BLaER1 treated with 17β-estradiol and CSF1 and Interleukin-3, amounts not matched to agents 10 nM and 100 nM (cell line): Measurements from ENCODE around the gene BABAM2.
A peak's percentile ranks its signal among the peaks of the same experiment; 100 is the strongest.

Source experiments
- H3K27ac ChIP-seq, 11 experiments: shearing (Covaris generic); formaldehyde crosslinking; 2 replicates each; pipeline ENCODE4 v1.8.1; 2022
- H3K27me3 ChIP-seq, 11 experiments: shearing (Covaris generic); formaldehyde crosslinking; 2 replicates each; pipeline ENCODE4 v1.8.1; 2022
- H3K36me3 ChIP-seq, 11 experiments: shearing (Covaris generic); formaldehyde crosslinking; 2 replicates each; pipeline ENCODE4 v1.8.1; 2022
- H3K4me1 ChIP-seq, 10 experiments: shearing (Covaris generic); formaldehyde crosslinking; 2 replicates each; pipeline ENCODE4 v1.8.1; 2022
- H3K4me2 ChIP-seq, 11 experiments: shearing (Covaris generic); formaldehyde crosslinking; 2 replicates each; pipeline ENCODE4 v1.8.1; 2022
- H3K4me3 ChIP-seq, 10 experiments: shearing (Covaris generic); formaldehyde crosslinking; 2 replicates each; pipeline ENCODE4 v1.8.1; 2022
- H3K9ac ChIP-seq, 11 experiments: shearing (Covaris generic); formaldehyde crosslinking; 2 replicates each; pipeline ENCODE4 v1.8.1; 2022
- H3K9me3 ChIP-seq, 11 experiments: shearing (Covaris generic); formaldehyde crosslinking; replicated peaks in 1 of 11; 2 replicates each; pipeline ENCODE4 v1.8.1; 2022
- H4K20me1 ChIP-seq, 11 experiments: shearing (Covaris generic); formaldehyde crosslinking; 2 replicates each; pipeline ENCODE4 v1.8.1; 2022
- Cebpa-rat ChIP-seq, 11 experiments: shearing (Covaris generic); IDR thresholded peaks; 2 replicates each; pipeline ENCODE4 v1.8.1; 2022

BABAM2 gene

DNA sequence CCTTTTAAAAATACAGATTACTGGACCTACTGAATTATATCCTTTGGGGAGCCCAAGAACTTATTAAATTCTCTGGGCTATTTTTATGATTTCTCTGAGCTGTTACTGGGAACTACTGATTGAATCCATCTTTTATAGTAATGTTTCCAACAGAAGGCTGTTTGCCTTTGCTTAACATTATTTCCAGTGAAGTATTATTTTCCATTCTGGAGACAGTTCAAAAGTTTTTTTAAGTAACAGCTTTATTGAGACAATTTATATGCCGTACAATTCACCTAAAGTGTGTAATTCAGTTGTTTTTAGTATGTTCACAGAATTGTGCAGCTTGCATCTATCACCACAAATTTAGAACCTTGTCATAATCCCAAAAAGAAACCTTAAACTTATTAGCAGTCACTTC is 100.6 kb downstream of the BABAM2 start:
- Histone ChIP-seq H3K9me3 (peaks cover 7 to 33% (median 14%) of the 10 kb centered on the region in 11 experiments; a peak in 21 of 22 replicates), H3K4me1 (peaks cover 0 to 26% (median 11%) of the 10 kb centered on the region in 10 experiments; a peak in 11 of 20 replicates)

DNA sequence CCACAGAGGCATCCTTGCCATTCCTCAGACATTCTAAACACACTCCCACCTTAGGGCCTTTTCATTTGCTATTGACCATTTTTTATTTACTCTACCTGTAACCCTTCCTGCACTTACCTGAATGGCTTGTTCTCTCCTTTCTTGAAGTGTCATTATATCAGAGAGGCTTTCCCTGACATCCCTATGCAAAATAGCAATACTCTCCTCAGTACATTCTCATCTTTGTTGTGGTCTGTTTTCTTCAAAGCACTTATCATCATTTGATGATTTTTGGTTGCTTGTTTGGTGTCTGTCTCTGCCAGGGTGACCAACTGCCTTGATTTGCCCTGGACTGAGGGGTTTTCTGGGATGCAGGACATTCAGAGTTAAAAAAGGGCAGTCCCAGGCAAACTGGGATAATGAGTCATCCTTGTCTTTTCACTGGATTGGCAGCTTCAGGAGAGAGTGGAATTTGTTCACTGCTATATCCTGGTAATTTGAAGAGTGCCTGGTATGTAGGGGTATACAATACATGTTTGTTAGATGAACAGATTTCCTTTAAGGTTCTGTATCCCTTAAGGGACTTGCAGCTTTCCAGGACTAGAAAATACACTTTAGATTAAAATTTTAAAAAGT is 102.4 kb downstream of the BABAM2 start:
- peaks cover 0 to 26% (median 11%) of the 10 kb centered on the region in 10 experiments; a peak in 12 of 20 replicates for H3K4me1 ChIP-seq
- H3K27me3 ChIP-seq = no peaks in the 10 kb centered on the region
- H3K27ac ChIP-seq = peak overlapping the region in 4 of 11 experiments; percentile 4 to 54 (median 36); a peak in 5 of 22 replicates
- no peak overlapping the region for H3K4me3 ChIP-seq
- H4K20me1 ChIP-seq = no peaks in the 10 kb centered on the region
- H3K9ac ChIP-seq = no peak overlapping the region
- peaks cover 7 to 33% (median 14%) of the 10 kb centered on the region in 11 experiments; a peak in 21 of 22 replicates for H3K9me3 ChIP-seq
- peaks cover 15 to 60% (median 23%) of the 10 kb centered on the region in 11 experiments; a peak in 21 of 22 replicates for H3K36me3 ChIP-seq
- TF ChIP-seq Cebpa-rat (IDR thresholded peaks at IDR 0.05) = no peak
- peak overlapping the region in 6 of 11 experiments; percentile 7 to 58 (median 45); a peak in 11 of 22 replicates for H3K4me2 ChIP-seq

More for the DNA sequence above, 100.6 kb downstream of the BABAM2 start:
- Histone ChIP-seq H3K36me3 (peaks cover 15 to 56% (median 23%) of the 10 kb centered on the region in 11 experiments; a peak in 21 of 22 replicates), H3K27ac (no peak overlapping the region), H3K9ac (no peak overlapping the region), H3K4me2 (no peak overlapping the region), H3K4me3 (no peak overlapping the region), H4K20me1 (no peaks in the 10 kb centered on the region), H3K27me3 (no peaks in the 10 kb centered on the region)
- TF ChIP-seq Cebpa-rat (IDR thresholded peaks at IDR 0.05) = no peak

DNA sequence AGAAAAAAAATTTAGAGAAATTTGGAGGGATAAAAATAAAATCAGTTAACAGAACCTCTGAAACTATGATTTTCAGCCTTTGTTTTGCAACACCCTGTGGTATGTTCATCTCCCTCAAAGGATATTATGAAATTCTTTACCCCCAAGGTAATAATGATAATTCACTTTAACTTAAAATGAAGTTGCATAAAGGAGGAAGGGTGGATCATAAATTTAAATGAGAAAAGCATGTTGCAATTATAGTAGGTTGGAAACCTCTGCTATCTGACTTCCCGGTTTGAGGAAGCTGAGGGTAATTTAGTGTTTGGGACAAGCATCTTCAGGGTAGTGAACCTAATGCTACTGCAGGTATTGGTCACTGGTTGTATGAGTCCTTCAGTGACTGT is 102.9 kb downstream of the BABAM2 start:
- Histone ChIP-seq H3K27me3 (no peaks in the 10 kb centered on the region), H3K9ac (no peak overlapping the region), H3K9me3 (peaks cover 7 to 33% (median 14%) of the 10 kb centered on the region in 11 experiments; a peak in 21 of 22 replicates), H4K20me1 (no peaks in the 10 kb centered on the region), H3K27ac (peak overlapping the region in 3 of 11 experiments; percentile 4 to 54 (median 20); a peak in 3 of 22 replicates), H3K4me1 (peaks cover 0 to 26% (median 11%) of the 10 kb centered on the region in 10 experiments; a peak in 12 of 20 replicates), H3K4me3 (no peak overlapping the region), H3K36me3 (peaks cover 15 to 55% (median 23%) of the 10 kb centered on the region in 11 experiments; a peak in 21 of 22 replicates), H3K4me2 (peak overlapping the region in 6 of 11 experiments; percentile 7 to 58 (median 44); a peak in 10 of 22 replicates)
- no peak for TF ChIP-seq Cebpa-rat (IDR thresholded peaks at IDR 0.05)

DNA sequence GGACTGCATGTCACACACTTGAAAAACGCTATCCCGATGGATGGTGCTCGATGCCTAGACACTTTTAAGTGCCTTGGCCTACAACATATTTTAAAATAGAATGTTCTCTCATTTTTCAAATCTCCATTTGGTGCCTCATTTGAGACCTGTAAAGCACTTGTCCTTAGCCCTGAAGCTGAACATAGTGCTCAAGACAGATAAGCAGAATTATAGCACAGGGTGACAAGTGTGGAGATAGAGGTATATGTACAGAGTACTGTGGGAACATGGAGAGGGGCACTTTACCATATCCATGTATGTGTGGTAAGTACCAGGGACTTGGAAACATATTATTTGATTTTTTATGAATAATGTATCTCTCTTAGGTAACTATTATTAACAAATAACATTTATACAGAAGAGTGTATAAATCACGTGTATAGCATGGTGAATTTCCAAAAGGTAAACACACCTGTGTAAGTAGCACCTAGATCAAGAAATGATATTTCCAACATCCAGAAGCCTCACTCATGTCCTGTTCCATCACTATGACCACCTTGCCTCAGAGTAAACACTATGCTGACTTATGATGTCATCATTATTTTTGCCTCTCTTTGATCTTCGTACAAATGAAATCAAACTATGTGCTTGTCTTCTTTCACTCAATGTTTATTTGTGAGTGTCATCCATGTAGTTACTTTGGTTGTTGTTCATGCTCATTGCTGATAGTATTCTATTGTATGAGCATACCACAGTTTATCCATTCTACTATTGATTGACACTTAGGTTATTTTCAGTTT is 103.6 kb downstream of the BABAM2 start:
- peaks cover 0 to 26% (median 11%) of the 10 kb centered on the region in 10 experiments; a peak in 12 of 20 replicates for H3K4me1 ChIP-seq
- peak overlapping the region in 1 of 11 experiments; percentile 46; a peak in 1 of 22 replicates for H3K27ac ChIP-seq
- no peaks in the 10 kb centered on the region for H4K20me1 ChIP-seq
- TF ChIP-seq Cebpa-rat (IDR thresholded peaks at IDR 0.05) = no peak
- H3K36me3 ChIP-seq = peaks cover 10 to 49% (median 22%) of the 10 kb centered on the region in 11 experiments; a peak in 21 of 22 replicates
- H3K9me3 ChIP-seq = peaks cover 7 to 30% (median 14%) of the 10 kb centered on the region in 11 experiments; a peak in 21 of 22 replicates
- no peaks in the 10 kb centered on the region for H3K27me3 ChIP-seq
- no peak overlapping the region for H3K9ac ChIP-seq
- no peak overlapping the region for H3K4me3 ChIP-seq
- H3K4me2 ChIP-seq = peak overlapping the region in 6 of 11 experiments; percentile 7 to 58 (median 44); a peak in 8 of 22 replicates

DNA sequence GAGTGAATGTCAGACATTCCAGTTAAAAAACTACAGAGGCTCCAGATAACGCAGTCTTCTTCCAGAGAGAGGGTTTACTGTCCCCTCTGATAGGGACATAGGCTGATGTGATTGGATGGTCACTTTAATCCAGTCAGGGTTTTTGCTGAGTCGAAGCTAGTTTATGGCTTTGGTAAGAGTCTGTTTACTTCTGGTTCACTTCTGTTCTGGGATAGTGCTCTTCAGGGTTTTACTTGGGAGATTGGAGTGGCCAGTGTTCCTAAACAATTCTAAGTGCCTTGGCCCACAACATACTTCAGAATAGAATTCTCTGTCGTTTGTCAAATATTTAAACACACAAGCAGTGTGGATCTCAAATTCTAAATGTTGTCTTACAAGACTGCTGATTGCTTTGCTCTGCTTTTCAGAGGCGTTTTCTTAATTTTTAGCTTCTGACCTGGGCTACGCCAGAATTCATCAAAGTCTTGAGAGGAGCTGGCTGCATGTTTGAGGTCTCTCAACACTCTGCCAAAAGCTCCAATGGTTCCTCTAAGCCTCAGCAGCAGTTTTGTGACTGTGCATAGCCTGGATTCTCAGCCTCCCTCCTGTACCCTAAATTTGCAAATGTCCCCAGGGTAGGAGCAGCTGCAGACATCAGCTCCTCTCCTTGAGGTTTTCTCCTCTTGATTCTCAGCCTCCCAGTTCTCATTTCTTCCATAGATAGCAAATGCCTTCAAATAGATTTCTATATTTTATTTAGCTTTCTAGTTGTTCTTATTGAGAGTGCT is 105.8 kb downstream of the BABAM2 start:
- H3K4me2 ChIP-seq = no peak overlapping the region
- H4K20me1 ChIP-seq = no peaks in the 10 kb centered on the region
- peaks cover 10 to 33% (median 18%) of the 10 kb centered on the region in 11 experiments; a peak in 21 of 22 replicates for H3K9me3 ChIP-seq
- no peak overlapping the region for H3K4me3 ChIP-seq
- peaks cover 6 to 34% (median 13%) of the 10 kb centered on the region in 11 experiments; a peak in 20 of 22 replicates for H3K36me3 ChIP-seq
- no peaks in the 10 kb centered on the region for H3K27me3 ChIP-seq
- H3K9ac ChIP-seq = no peak overlapping the region
- no peak overlapping the region for H3K27ac ChIP-seq
- TF ChIP-seq Cebpa-rat (IDR thresholded peaks at IDR 0.05) = no peak
- H3K4me1 ChIP-seq = peaks cover 0 to 26% (median 11%) of the 10 kb centered on the region in 10 experiments; a peak in 12 of 20 replicates

DNA sequence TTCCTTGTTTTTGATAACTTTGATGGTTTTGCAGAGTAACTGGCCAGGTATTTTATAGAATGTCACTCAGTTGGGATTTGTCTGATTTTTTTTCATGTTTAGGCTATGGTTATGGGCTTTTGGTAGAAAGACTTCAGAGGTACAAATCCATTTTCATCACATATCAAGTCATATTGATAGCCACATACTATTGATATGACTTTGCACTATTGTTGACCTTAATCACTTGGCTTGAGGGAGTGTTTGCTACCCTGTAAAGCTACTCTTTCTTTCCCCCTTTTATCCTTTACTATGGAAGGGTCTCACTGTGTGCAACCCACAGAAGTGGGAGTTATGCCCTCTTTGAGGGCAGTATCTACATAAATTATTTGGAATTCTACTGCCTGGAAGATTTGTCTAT is 109.8 kb downstream of the BABAM2 start:
- H3K36me3 ChIP-seq = peaks cover 1 to 26% (median 7%) of the 10 kb centered on the region in 11 experiments; a peak in 19 of 22 replicates
- H3K4me2 ChIP-seq = no peak overlapping the region
- no peaks in the 10 kb centered on the region for H4K20me1 ChIP-seq
- no peaks in the 10 kb centered on the region for H3K27me3 ChIP-seq
- H3K27ac ChIP-seq = no peak overlapping the region
- no peak overlapping the region for H3K9ac ChIP-seq
- H3K9me3 ChIP-seq = peaks cover 5 to 28% (median 14%) of the 10 kb centered on the region in 11 experiments; a peak in 17 of 22 replicates
- no peak overlapping the region for H3K4me3 ChIP-seq
- TF ChIP-seq Cebpa-rat (IDR thresholded peaks at IDR 0.05) = no peak
- peaks cover 0 to 15% (median 4%) of the 10 kb centered on the region in 10 experiments; a peak in 10 of 20 replicates for H3K4me1 ChIP-seq

DNA sequence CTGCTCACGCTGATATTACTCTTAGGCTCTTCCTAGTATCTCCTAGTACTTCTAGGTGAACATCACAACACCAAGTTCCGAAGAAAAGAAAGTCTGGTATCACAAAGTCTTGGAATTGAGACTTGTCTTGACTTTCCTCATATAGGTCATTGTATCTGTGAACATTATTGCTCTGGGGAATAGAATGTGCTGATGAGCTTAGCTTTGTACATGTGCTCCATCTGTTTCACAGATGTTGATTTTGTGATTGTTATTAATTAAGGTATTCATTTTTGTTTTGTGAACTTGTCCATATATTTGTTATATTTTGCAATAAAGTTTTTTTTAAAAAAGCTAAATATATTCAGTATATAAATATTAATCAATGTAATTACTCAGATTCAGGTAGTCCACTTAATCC is 111.7 kb downstream of the BABAM2 start:
- no peaks in the 10 kb centered on the region for H4K20me1 ChIP-seq
- H3K27ac ChIP-seq = no peak overlapping the region
- H3K4me2 ChIP-seq = no peak overlapping the region
- no peaks in the 10 kb centered on the region for H3K27me3 ChIP-seq
- peaks cover 0 to 15% (median 3%) of the 10 kb centered on the region in 10 experiments; a peak in 9 of 20 replicates for H3K4me1 ChIP-seq
- H3K9me3 ChIP-seq = peaks cover 4 to 22% (median 11%) of the 10 kb centered on the region in 11 experiments; a peak in 12 of 22 replicates
- peaks cover 0 to 11% (median 0%) of the 10 kb centered on the region in 11 experiments; a peak in 5 of 22 replicates for H3K36me3 ChIP-seq
- TF ChIP-seq Cebpa-rat (IDR thresholded peaks at IDR 0.05) = no peak
- H3K9ac ChIP-seq = no peak overlapping the region
- H3K4me3 ChIP-seq = no peak overlapping the region

DNA sequence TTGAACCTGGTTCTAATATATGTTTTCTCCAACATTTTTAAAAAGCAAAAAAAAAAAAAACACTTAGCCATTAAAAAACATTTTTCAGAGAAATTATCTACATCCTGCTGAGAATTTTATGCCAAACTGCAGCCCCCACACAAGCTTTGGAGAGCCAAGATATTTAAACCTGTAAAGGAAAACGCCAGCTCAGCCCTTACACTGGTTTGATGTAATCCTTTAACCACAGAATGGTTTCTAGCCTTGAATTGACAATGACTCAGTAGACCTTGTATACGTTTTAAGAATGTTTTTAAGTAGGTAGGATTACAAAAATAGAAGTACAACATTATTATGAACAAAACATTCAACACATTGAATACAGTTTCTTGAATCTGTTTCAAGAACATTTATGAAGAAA is 113.6 kb downstream of the BABAM2 start:
- Histone ChIP-seq H3K4me3 (no peak overlapping the region), H4K20me1 (no peaks in the 10 kb centered on the region), H3K36me3 (peaks cover 0 to 18% (median 0%) of the 10 kb centered on the region in 11 experiments; a peak in 5 of 22 replicates), H3K4me2 (peak overlapping the region in 6 of 11 experiments; percentile 30 to 55 (median 48); a peak in 9 of 22 replicates), H3K4me1 (peaks cover 4 to 15% (median 11%) of the 10 kb centered on the region in 10 experiments; a peak in 16 of 20 replicates), H3K27ac (no peak overlapping the region; a peak in 1 of 22 replicates), H3K27me3 (no peaks in the 10 kb centered on the region), H3K9me3 (peaks cover 4 to 22% (median 11%) of the 10 kb centered on the region in 11 experiments; a peak in 12 of 22 replicates), H3K9ac (no peak overlapping the region)
- no peak for TF ChIP-seq Cebpa-rat (IDR thresholded peaks at IDR 0.05)
